Neuronal stem cell (in vitro differentiated cells): ENCODE data around the gene SYT13.

Experiments used
- DNase-seq: peaks from one replicate; pipeline ENCODE4 v3.0.0-alpha.2; 2013; ENCODE audit warnings: low spot score
- H2AFZ ChIP-seq: one replicate; pipeline ENCODE4 v1.6.1; 2013; ENCODE audit warnings: mild to moderate bottlenecking, low read length, inconsistent platforms
- H2AK5ac ChIP-seq: 2 replicates; pipeline ENCODE4 v1.6.1; 2013; ENCODE audit warnings: low read depth, mild to moderate bottlenecking, inconsistent platforms, low read length, moderate library complexity, mixed read lengths
- H2BK120ac ChIP-seq: 2 replicates; pipeline ENCODE4 v1.6.1; 2013; ENCODE audit warnings: low read depth, mild to moderate bottlenecking, inconsistent platforms, low read length, moderate library complexity, mixed read lengths
- H2BK12ac ChIP-seq: one replicate; pipeline ENCODE4 v1.6.1; 2013; ENCODE audit warnings: low read length, inconsistent platforms
- H2BK15ac ChIP-seq: 2 replicates; pipeline ENCODE4 v1.6.1; 2013; ENCODE audit warnings: mild to moderate bottlenecking, low read length, inconsistent platforms, mixed read lengths
- H2BK5ac ChIP-seq: one replicate; pipeline ENCODE4 v1.6.1; 2013; ENCODE audit warnings: inconsistent platforms, mild to moderate bottlenecking, low read length, moderate library complexity
- H3K14ac ChIP-seq: one replicate; pipeline ENCODE4 v1.6.1; 2013; ENCODE audit warnings: low read length, inconsistent platforms
- H3K18ac ChIP-seq: 2 replicates; pipeline ENCODE4 v1.6.1; 2013; ENCODE audit warnings: low read length, inconsistent platforms
- H3K23ac ChIP-seq: 2 replicates; pipeline ENCODE4 v1.6.1; 2013; ENCODE audit warnings: low read depth, mild to moderate bottlenecking, mixed read lengths, low read length, inconsistent platforms; ENCODE audit not compliant: poor library complexity
- H3K27ac ChIP-seq: replicated peaks from 3 replicates; pipeline ENCODE4 v1.5.1; 2013; ENCODE audit warnings: low read length, inconsistent platforms
- H3K27me3 ChIP-seq, 3 experiments: 2 replicates each; pipeline ENCODE4 v1.6.1; 2013; ENCODE audit warnings: low read length in 3 of 3, mild to moderate bottlenecking in 2 of 3, inconsistent platforms in 1 of 3, low read depth in 1 of 3, mixed read lengths in 1 of 3, moderate library complexity in 1 of 3; ENCODE audit not compliant: control insufficient read depth in 3 of 3, insufficient read depth in 3 of 3
- H3K36me3 ChIP-seq, 2 donors: replicated peaks in 1 of 2; 2 replicates each; pipeline ENCODE4 v1.6.1; 2013; ENCODE audit warnings: low read length in 2 of 2; ENCODE audit not compliant: control insufficient read depth in 2 of 2, insufficient read depth in 2 of 2
- H3K4ac ChIP-seq: 2 replicates; pipeline ENCODE4 v1.6.1; 2013; ENCODE audit warnings: inconsistent platforms, mild to moderate bottlenecking, low read length, moderate library complexity
- H3K4me1 ChIP-seq, 2 donors: 1 replicate in 1 of 2; 2 replicates in 1 of 2; pipeline ENCODE4 v1.6.1; 2013; ENCODE audit warnings: low read length in 2 of 2, low read depth in 1 of 2; ENCODE audit not compliant: control insufficient read depth in 2 of 2, insufficient read depth in 1 of 2
- H3K4me2 ChIP-seq: one replicate; pipeline ENCODE4 v1.6.1; 2013; ENCODE audit warnings: mild to moderate bottlenecking, low read length, inconsistent platforms; ENCODE audit not compliant: insufficient read depth, poor library complexity, severe bottlenecking
- H3K4me3 ChIP-seq, 2 donors: 2 replicates each; pipeline ENCODE4 v1.5.1; 2013; ENCODE audit warnings: low read length in 2 of 2, mild to moderate bottlenecking in 2 of 2, inconsistent platforms in 1 of 2, moderate library complexity in 1 of 2
- H3K79me1 ChIP-seq: one replicate; pipeline ENCODE4 v1.6.1; 2013; ENCODE audit warnings: low read depth, mild to moderate bottlenecking, inconsistent platforms, low read length, moderate library complexity
- H3K9ac ChIP-seq: one replicate; pipeline ENCODE4 v1.6.1; 2013; ENCODE audit warnings: mild to moderate bottlenecking, low read depth, low read length, inconsistent platforms; ENCODE audit not compliant: poor library complexity
- H3K9me3 ChIP-seq, 2 donors: replicated peaks in 1 of 2; 2 replicates each; pipeline versions ENCODE3 to v1.6.1; 2013; ENCODE audit warnings: low read length in 2 of 2, mild to moderate bottlenecking in 2 of 2, inconsistent platforms in 1 of 2, low read depth in 1 of 2, mixed read lengths in 1 of 2, moderate library complexity in 1 of 2; ENCODE audit not compliant: control insufficient read depth in 2 of 2, insufficient read depth in 1 of 2
- H4K8ac ChIP-seq: one replicate; pipeline ENCODE4 v1.6.1; 2013; ENCODE audit warnings: low read depth, mild to moderate bottlenecking, inconsistent platforms, low read length, moderate library complexity
- H4K91ac ChIP-seq: one replicate; pipeline ENCODE4 v1.6.1; 2013; ENCODE audit warnings: low read length, low read depth, mild to moderate bottlenecking, inconsistent platforms; ENCODE audit not compliant: poor library complexity
- WGBS, 2 donors: extraction: QIAGEN DNeasy Blood & Tissue Kit; methylation state at CpG; one replicate each; pipeline ENCODE4 v1.1.7; 2013; ENCODE audit warnings: missing lambda C conversion rate in 2 of 2, mixed read lengths in 1 of 2; ENCODE audit not compliant: insufficient read length in 2 of 2, insufficient replicate concordance in 1 of 2; ENCODE audit errors: extremely low coverage in 2 of 2; 5-methylcytosine and 5-hydroxymethylcytosine counted together

SYT13 gene

DNA sequence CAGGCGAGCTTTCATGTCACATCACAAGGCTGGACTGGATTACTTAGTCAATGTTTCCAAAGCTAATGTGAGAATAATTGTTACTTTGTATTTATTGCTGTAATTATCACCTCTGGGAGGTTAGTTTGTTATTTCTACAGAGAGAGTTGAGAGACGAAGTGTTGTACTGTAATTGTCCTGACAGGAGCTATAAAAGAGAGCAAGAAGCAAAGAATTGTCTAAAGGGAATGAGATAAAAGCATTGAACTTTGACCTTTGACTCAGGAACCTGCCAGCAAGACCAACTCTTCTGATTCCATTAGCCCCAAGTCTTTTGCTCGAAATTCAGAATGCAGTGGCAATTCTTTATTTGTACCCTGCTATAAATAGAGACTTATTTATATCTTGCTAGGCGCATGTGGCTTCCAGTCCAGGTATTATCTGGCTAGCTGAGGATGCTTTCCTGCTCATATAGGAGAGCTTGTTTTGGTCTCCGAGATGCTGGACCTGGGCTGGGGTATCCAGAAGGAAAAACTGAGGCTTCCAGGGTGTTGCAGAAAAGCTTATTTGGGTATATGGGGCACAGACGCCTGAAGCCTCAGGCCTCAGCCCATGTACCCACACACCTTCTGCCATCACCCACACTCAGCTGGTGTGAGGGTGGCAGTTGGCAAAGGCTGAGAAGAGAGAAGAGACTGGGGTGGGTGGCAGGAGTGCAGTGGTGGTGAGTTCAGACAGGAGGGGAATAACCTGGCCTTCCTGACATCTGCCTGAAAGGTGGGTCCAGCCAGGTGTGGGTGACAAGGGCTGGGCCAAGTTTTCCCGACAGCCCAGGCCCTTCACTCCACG, 40.7 kb downstream of the SYT13 start:
- WGBS, 2 donors: no CpG with 5 or more reads among the region's 8 CpGs
- H3K27me3 ChIP-seq: peaks cover 0 to 10% (median 0%) of the 10 kb centered on the region in 3 experiments
- H2BK5ac ChIP-seq: no peak overlapping the region
- no peak overlapping the region for H2BK15ac ChIP-seq
- no peaks in the 10 kb centered on the region for H3K4me1 ChIP-seq
- no peak overlapping the region for H4K91ac ChIP-seq
- H3K4me3 ChIP-seq: no peak overlapping the region
- H3K14ac ChIP-seq: no peak overlapping the region
- H2BK12ac ChIP-seq: no peak overlapping the region
- H3K23ac ChIP-seq: no peak overlapping the region
- H3K4ac ChIP-seq: no peak overlapping the region
- H3K4me2 ChIP-seq: no peak overlapping the region
- H3K18ac ChIP-seq: no peak overlapping the region
- no peak overlapping the region for H4K8ac ChIP-seq
- no peak overlapping the region for H3K27ac ChIP-seq
- H3K9me3 ChIP-seq: no peaks in the 10 kb centered on the region
- H3K9ac ChIP-seq: no peak overlapping the region
- H3K36me3 ChIP-seq: no peaks in the 10 kb centered on the region
- H3K79me1 ChIP-seq: no peaks in the 10 kb centered on the region
- H2AFZ ChIP-seq: no peak overlapping the region
- no peak for DNase-seq
- no peak overlapping the region for H2AK5ac ChIP-seq
- H2BK120ac ChIP-seq: no peak overlapping the region

- H2BK120ac ChIP-seq: no peak overlapping the region
- no peak overlapping the region for H3K18ac ChIP-seq
- H3K79me1 ChIP-seq: no peaks in the 10 kb centered on the region
- no peak overlapping the region for H3K4me3 ChIP-seq
- H3K27ac ChIP-seq: no peak overlapping the region
- no peak overlapping the region for H3K14ac ChIP-seq
- no peaks in the 10 kb centered on the region for H3K4me1 ChIP-seq
- H3K4ac ChIP-seq: no peak overlapping the region
- H2AK5ac ChIP-seq: no peak overlapping the region
- no peak overlapping the region for H2BK12ac ChIP-seq
- H3K4me2 ChIP-seq: no peak overlapping the region
- no peaks in the 10 kb centered on the region for H3K36me3 ChIP-seq
- H2AFZ ChIP-seq: no peak overlapping the region
- H3K9ac ChIP-seq: no peak overlapping the region
- H2BK15ac ChIP-seq: no peak overlapping the region
- no peak overlapping the region for H2BK5ac ChIP-seq
- no peak overlapping the region for H4K8ac ChIP-seq
- H3K9me3 ChIP-seq: no peaks in the 10 kb centered on the region
- no peak overlapping the region for H3K23ac ChIP-seq
- DNase-seq: no peak
- no peak overlapping the region for H4K91ac ChIP-seq
- no CpG with 5 or more reads among the region's 12 CpGs for WGBS, 2 donors
- H3K27me3 ChIP-seq: peaks cover 0 to 10% (median 0%) of the 10 kb centered on the region in 3 experiments
Observed at GRCh38 chr11:45243967-45244366, 42.2 kb downstream of the SYT13 start.

GRCh38 chr11:45239733-45240132, 46.4 kb downstream of the SYT13 start:
- DNase-seq: no peak
- no peak overlapping the region for H2BK5ac ChIP-seq
- no peak overlapping the region for H3K4me3 ChIP-seq
- no peaks in the 10 kb centered on the region for H3K36me3 ChIP-seq
- peaks cover 0 to 2% of the 10 kb centered on the region in 2 donors for H3K4me1 ChIP-seq
- no peak overlapping the region for H3K23ac ChIP-seq
- H3K27me3 ChIP-seq: peaks cover 0 to 15% (median 0%) of the 10 kb centered on the region in 3 experiments
- H3K9ac ChIP-seq: no peak overlapping the region
- H2BK15ac ChIP-seq: no peak overlapping the region
- no peak overlapping the region for H3K18ac ChIP-seq
- H4K91ac ChIP-seq: no peak overlapping the region
- no peak overlapping the region for H2AK5ac ChIP-seq
- H3K14ac ChIP-seq: no peak overlapping the region
- no peak overlapping the region for H4K8ac ChIP-seq
- H2BK120ac ChIP-seq: no peak overlapping the region
- no peaks in the 10 kb centered on the region for H3K79me1 ChIP-seq
- WGBS, 2 donors: no CpG with 5 or more reads among the region's 1 CpG
- H3K4me2 ChIP-seq: no peak overlapping the region
- no peak overlapping the region for H2AFZ ChIP-seq
- H2BK12ac ChIP-seq: no peak overlapping the region
- no peak overlapping the region for H3K4ac ChIP-seq
- H3K27ac ChIP-seq: no peak overlapping the region
- H3K9me3 ChIP-seq: no peaks in the 10 kb centered on the region

- WGBS, 2 donors: no CpG with 5 or more reads among the region's 3 CpGs
Observed at GRCh38 chr11:45238724-45239123, 47.4 kb downstream of the SYT13 start.

More at GRCh38 chr11:45238724-45239123, 47.4 kb downstream of the SYT13 start:
- no peak for DNase-seq
- H3K4me1 ChIP-seq: peaks cover 0 to 2% of the 10 kb centered on the region in 2 donors
- H3K27ac ChIP-seq: no peak overlapping the region
- H4K8ac ChIP-seq: no peak overlapping the region
- no peak overlapping the region for H3K4me2 ChIP-seq
- no peaks in the 10 kb centered on the region for H3K36me3 ChIP-seq
- no peak overlapping the region for H2BK12ac ChIP-seq
- H3K4ac ChIP-seq: no peak overlapping the region
- H2BK120ac ChIP-seq: no peak overlapping the region
- no peaks in the 10 kb centered on the region for H3K79me1 ChIP-seq
- no peak overlapping the region for H2BK15ac ChIP-seq
- H3K9me3 ChIP-seq: no peaks in the 10 kb centered on the region
- peaks cover 0 to 10% (median 0%) of the 10 kb centered on the region in 3 experiments for H3K27me3 ChIP-seq
- no peak overlapping the region for H3K23ac ChIP-seq
- no peak overlapping the region for H3K18ac ChIP-seq
- no peak overlapping the region for H4K91ac ChIP-seq
- no peak overlapping the region for H3K9ac ChIP-seq
- no peak overlapping the region for H3K4me3 ChIP-seq
- H2AK5ac ChIP-seq: no peak overlapping the region
- no peak overlapping the region for H3K14ac ChIP-seq
- H2AFZ ChIP-seq: no peak overlapping the region
- no peak overlapping the region for H2BK5ac ChIP-seq
